ENCODE data around the gene TTC34.

Gene TTC34

DNA sequence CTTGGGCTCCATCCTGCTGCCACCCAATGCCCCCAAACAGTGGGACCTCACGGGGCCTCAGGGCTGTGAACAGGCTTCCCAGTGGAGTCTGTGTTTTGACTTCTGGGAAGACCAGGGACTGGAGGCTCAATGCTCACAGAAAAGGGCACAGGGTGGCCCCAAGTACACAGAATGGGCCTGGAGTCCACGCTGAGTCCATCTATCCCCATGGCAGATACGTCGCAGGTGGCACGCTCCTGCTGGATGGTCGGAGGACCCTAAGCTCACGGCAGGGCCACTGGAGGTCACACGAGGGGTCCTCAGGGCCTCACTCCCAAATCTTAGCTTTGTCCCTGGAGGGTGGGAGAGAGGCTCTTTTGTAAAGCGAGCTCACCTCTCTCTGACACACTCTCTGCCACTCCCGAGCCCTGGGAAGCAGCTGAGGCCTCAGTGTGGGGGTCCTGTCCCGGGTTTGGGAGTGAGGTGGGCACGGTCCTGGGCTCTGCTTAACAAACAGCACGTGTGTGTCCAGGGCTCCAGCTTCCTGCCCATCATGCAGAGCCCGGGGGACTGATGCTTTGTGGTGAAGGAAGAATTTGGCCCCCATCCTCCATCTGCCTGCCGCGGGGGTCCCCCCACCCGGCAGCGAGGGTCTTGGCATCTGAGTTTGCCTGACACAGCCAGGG is 27.2 kb upstream of the TTC34 start:
- no peak for DNase-seq

DNA sequence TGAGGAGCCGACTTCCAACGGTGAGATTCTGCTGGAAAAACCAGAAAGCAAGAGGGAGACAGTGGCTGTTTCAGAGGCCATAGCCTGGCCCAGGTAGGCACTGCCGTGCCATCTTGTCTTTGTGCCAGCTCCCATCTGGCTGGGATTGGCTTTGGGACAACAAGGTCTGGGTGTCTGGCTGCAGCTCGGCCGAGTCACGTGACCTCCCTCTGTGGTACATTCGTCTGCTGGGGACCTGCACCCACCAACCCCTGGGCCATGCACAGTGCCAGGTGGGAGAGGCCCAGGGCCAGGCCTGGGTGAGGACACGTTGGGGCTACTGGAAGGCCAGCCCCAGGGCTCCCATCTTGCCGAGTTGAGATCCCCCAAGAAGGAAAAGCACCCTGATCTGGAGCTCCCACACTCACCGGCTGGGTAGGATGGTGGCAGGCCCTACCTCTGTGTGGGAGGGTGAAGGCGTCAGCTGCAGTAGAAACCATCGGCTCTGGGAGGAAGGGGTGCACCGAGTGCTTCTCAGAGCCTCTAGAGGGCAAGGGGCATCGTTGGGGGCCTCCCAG is 25.3 kb upstream of the TTC34 start:
- DNase-seq, result no peak

DNA sequence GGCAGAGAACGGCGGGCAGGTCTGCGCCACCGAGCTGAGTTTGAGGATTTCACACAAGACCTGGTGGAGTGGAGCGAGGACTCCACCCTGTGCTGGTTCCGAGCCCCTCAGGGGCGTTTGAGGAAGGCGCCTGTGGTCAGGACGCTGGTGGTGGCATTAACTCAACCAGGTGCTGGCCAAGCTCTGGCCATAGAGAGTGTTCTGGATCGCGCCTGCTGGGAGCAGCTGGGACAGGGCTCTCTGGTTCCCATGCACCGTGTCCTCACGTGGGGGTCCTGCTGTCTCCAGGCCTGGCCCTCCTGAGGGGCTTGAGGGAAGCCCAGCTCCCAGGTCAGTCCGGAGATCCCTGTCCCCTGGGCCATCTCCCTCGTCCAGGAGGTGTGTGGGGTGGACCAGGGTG is 24.8 kb upstream of the TTC34 start:
- DNase-seq, result no peak

DNA sequence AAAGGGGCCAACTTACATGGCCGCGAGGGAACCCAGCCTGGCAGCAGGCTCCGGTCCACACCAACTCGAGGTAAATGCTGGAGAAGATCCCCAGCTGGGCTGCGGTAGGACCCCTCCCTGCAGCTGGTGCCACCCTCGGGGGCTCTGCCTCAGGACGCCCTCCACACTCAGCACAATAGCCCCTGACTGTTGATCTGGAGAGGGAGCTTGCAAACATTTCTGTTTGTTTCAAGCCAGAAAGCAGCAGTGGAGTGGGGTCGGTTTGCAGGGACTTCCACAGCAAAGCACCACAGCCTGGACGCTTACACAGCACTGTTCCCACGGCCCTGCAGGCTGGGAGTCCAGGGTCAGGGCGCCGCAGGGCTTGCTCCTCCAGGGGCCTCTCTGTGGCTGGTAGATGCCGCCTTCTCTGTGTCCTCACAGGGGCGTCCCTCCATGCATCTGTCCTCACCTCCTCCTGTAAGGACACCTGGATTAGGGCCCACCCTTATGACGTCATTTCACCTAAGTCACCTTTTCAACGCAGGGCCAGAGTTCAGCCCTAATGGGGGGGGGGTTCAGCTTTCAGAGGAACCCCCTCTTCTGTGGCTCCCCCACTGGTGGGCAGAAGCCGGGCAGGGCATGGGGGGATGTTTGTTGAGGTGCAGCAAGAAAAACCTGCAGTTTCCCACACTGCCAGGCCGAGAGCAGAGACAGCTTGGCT is 24.1 kb upstream of the TTC34 start:
- DNase-seq, result no peak

DNA sequence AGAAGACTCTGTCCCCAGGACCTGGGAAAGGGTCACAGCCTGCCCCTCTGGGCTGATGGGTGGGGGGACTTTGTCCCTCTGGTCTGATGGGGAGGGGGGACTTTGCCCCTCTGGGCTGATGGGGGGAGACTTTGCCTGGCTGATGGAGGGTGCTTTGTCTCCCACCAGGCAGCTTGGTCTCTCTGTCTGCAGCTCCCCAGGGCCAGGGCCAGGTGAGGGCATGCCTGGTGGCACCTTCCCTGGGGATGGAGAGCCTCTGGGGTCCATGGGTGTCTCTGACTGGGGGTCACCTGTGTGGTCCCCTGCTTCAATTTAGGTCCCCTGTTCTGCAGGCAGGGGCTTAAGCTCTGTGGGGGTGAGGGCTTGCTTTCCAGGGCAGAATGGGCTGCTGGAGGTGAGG is 23.5 kb upstream of the TTC34 start:
- no peak for DNase-seq

DNA sequence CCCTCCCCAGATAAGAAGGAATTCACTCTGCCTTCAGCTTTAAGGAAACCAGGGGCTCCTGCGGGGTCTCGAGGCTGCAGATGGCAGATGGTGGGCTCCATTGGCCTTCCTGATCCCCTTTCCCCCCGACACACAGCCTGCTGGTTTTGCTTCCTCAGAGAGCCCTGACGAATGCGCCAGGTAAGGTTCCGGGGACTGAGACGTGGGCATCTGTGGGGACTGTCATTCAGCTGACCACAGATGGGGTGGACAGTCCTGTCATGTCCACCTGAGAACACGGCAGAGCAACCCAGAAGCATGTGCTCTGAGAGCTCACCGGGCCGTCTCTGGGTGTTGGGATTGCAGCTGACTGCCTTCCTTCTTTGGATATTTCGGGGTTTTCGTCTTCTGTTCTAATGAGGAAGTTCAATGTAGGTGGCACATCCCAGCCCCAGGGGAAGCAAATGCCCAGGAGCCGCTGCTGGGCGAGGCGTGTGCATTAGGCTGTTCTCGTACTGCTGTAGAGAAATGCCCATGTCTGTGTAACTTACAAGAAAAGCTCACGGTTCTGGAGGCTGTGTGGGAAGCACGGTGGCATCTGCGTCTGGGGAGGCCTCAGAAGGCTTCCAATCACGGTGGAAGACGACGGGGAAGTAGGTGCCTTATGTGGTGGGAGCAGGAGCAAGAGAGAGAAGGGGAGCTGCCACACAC is 22.6 kb upstream of the TTC34 start:
- no peak for DNase-seq

DNA sequence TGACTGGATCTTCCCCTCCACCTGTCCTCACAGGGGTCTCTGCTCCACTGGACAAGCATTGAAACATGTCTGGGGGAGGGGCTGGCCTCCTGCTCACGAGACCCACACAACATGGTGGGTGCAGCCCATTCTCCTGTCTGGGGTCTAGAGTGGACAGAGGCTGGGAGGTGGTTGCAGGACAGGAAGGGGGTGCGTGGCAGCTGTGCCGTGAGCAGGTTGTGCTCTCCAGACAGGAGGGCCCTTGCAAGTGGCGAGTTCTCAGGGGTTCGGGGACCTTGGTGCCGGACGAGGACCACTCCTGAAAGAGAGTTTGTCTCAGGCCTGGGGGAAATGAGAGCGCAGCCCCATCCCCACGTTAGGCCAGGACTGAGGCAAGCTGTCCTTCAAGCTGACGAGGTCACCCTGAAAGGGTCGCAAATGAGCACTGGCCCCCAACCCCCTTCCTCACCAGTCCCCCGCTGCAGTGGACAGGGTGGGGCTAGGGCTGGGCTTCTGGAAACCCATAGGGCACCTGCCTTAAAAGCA is 21.2 kb upstream of the TTC34 start:
- DNase-seq, result no peak

DNA sequence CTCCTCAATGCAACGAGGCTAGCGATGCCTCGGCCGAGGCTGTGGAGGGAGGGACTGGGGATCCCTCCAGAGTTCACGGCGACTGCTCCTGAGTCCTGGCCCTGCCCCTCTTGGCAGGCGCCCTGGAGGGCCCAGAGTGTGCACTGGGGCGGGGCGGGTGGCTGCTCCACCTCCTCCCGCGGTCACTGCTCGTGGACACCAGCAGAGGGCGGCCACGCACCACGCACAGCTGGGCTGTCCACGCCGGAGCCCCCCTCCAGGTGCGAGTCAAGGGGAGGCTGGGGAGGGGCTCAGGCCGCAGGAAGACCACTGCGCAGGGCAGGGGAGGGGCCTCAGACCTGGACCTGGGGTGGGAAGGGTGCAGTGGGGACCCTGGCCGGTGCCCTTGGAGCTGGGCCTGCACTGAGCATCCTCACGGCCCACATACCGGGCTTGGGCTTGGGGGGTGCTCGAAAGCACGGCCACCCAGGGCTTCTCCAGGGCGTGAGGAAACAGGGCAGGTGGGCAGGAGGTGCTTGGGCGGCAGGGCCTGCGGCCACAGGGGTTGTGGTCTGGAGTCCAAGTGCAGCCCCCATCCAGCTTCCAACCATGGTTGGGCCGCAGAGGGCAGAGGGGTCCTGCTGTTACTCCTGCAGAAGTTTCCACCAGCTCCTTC is 20.6 kb upstream of the TTC34 start:
- no peak for DNase-seq

DNA sequence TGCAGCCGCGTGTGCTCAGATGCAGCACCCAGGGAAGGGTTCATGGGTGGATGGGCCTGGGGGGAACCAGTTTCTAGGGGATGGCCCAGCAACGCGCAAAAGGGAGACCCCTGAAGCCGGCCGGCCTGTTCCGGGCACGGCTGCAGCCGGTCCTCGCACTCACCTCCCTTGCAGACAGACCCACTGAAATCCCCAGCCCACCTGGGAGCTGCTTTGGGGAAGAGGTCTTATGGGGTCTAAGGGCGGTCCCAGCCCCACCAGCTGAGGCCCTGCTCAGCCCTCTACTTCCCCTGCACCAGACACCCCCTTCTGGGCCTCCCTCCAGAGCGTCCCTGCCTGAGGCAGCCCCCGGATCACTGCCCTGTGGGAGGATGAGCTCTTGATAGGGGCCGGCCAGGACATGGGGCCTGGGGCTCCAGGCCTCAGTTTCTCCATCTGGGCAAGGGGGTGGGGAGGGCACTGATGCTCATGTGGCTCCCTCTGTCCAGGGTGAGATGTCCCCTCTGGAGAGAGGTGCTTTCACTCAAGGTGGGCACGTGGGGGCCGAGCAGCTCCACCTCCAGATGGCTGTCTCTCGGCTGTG is 20.0 kb upstream of the TTC34 start:
- no peak for DNase-seq

DNA sequence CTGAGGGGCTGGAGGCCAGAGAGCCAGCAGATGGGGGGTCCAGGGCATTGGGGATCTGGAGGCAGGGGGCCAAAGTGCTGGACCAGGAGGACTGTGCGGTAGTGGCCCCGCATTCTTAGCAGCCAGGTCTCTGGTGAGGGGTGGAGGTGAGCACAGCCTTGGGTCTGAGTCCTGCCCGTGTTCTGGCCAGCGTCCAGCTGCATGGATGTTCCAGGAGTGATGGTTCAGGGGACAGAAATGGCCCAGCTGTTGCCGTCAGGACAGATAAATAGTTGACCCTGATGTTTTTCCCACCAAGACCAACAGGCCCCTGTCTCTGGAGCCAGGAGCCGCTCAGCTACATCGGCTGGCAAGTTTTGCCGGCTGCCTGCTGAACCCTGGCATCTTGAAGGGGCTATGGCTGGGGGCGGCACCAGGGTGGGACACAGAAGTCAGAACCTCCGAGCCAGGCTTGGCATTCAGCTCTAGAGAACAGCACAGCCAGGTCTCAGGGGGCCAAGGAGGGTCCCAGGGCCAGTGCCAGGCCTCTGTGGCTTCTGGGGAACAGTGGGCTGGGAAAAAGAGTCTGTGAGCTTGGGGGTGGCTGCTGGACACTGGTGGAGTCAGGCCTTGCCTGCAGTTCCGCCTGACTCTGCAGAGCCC is 19.4 kb upstream of the TTC34 start:
- DNase-seq, result no peak

DNA sequence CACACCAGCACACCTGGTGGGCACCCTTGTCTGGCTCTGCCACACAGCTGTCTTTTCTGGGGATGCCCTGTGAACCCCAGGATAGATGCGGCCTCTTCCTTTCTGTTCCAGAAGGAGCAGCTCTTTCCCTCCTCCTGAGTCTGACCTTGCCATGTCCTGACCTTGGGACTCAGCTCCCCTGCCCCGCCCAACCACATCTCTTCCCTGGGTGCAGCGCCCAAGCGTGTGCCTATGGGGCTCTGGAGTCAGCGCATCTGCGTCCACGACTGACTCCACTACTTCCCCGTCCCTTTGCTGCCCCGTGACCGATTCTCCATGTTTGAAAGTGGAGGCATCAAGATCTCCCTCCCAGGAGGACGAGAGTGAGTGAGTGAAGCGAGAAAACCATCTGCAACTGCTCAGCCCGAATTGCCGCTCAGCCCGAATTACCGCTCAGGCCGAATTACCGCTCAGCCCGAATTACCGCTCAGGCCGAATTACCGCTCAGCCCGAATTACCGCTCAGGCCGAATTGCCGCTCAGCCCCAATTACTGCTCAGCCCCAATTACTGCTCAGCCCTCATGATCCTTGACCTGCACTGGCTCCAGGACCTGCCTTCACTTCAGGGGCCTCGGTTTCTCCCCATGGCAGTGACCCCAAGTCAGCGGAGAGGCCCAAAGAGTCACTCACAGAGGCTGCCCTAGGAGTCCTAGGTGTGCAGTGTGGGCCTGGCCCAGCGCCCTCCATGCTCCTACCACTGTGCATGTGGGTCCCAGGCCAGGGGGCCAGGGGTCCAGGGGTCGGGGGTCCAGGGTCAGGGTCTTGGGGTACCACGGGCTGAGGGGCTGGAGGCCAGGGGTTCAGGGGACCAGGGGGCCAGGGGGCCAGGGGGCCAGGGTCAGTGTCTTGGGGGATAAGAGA is 18.6 kb upstream of the TTC34 start:
- no peak for DNase-seq

DNA sequence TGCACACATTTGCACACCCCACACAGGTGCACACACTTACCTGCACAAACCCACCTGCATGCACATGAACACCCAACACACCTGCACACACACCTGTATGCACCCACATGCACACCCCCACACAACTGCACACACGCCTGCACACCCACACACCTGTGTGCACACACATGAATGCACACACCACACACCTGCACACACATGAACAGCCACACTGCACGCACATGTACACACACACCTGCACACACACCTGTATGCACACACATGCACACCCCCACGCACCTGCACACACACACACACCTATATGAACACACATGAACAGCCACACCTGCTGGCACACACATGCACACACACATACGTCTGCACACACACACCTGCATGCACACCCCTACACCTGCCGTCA is 17.9 kb upstream of the TTC34 start:
- no peak for DNase-seq

DNA sequence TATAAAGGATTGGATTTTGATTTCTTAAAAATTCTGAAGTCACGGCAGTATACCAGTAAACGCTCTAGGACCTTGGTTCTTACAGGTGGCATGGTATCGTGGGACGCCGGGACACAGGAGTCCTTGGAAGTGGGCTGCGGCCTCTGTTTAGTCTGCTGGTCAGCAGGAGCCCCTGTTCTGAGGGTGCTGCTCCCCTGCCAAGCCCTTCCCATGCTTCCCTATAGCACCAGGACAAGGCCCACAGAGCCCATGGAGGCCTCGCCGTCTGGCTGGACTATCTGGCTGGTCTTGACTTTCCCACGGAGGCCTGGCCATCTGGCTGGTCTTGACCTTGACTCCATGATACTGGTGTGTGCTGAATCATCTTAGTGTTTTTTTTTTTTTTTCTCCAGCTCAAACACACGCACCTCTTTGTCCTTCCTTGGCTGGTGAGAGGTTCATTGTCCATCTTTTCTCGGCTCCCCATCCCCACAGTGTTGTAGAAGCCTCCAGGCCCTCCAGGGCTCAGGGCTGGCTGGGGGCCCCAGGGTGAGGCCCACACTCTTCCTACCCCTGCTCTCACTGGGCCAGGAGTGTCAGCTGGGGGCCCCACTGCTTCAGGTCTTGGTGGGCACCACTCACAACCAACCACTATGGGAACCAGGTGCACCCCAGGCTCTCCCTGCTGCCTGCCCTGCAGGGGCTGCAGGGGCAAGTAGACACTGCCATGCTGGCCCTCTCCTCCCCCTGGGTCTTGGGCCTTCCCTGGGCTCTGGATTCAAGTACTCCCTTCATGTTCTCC is 16.5 kb upstream of the TTC34 start:
- no peak for DNase-seq

DNA sequence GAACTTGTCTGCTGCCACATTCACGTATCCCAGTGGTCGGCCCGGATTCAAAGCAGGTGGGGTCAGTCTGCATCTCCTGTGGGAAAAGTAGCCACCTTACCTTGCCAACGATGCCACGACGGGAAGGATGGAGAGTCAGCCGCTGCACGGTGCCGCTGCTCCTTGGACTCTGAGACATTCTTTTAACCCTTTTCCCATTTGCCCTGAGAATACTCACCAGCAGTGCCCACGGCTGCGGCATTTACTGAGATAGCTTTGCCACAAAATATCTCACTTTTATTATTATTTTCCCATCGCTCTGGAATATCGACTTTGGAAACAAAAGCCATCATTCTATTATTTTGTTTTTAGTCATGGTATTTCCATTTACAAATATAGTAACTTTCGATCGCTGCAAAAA is 15.3 kb upstream of the TTC34 start:
- no peak for DNase-seq

DNA sequence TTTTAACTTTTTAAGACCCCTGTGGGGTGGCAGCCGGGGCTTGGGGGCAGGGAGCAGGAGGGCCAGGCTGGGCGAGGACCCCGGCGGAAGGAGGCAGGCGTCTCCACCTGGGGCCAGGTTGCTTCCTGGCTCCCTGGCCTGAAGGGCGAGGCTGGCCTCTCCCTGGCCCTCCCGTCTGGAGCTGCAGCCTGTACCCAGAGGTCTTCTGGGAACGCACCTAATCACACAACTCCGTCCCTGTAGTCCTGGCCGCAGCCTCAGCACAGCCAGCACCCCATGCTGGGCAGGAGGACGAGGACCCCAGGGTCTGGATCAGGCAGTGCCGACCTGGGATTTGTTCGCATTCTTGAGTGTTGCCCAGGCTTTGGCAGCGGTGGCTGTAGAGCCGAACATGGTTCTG is 14.1 kb upstream of the TTC34 start:
- no peak for DNase-seq

DNA sequence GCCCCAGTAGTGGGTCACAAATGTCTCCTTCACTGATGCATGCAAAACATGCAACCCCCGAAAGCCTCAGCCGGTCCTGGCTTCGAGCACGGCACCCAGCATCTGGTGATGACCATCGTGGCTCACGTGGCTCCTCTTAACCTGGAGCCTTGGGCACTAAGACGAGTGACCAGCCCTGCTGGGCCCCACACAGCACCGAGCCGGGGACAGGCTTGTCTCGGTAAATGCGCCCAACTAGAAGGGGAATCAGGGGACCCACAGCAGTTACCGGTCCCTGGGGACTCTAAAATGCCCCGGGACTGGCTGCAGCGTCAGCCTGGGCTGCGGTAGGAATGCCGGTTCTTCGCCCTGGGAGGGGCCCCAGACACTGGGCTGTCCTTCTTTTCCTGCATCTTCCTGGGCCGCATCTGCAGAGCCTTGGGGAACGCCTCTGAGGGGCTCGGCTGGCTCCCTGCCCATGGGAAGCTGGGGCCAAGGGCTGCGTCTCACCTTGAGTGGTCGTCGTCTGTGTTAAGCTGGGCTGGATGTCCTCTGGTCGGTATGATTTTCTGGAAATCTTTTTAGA is 13.1 kb upstream of the TTC34 start:
- DNase-seq, result no peak

DNA sequence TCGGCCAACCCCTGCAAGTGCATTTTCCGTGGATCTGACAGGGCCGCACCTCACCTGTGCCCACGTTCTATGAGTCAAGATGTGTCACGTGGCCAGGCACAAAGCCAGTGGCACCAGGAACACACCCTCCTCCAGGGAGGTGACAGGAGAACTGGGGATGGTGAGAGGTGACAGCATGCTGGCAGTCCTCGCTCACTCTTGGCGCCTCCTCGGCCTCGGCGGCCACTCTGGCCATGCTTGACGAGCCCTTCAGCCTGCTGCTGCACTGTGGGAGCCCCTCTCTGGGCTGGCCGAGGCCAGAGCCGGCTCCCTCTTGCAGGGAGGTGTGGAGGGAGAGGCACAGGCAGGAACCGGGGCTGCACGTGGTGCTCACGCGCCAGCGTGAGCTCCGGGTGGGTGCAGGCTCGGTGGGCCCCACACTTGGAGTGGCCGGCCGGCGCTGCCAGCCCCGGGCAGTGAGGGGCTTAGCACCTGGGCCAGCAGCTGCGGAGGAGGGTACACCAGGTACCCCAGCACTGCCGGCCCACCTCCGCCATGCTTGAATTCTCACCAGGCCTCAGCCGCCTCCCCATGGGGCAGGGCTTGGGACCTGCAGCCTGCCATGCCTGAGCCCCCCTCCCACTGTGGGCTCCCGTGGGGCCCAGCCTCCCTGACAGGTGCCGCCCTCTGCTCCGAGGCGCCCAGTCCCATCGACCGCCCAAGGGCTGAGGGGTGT is 11.6 kb upstream of the TTC34 start:
- no peak for DNase-seq

DNA sequence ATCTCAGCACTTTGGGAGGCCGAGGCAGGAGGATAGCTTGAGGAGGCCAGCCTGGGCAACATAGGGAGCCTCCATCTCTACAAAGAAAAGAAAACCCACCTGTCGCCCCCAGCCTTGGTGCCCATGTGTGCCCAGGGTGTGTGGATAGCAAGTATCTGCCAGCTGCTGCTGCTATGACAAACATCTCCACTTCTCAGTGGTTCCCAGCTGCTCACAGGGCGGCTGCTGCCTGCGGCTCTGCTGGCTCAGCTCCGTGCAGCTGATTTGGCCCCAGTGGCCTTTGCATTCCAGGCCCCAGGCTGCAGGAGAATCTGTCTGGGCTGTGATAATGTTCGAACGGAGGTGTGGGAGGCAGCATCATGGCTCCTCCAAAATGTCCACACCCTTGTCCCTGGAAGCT is 10.6 kb upstream of the TTC34 start:
- DNase-seq, result no peak

DNA sequence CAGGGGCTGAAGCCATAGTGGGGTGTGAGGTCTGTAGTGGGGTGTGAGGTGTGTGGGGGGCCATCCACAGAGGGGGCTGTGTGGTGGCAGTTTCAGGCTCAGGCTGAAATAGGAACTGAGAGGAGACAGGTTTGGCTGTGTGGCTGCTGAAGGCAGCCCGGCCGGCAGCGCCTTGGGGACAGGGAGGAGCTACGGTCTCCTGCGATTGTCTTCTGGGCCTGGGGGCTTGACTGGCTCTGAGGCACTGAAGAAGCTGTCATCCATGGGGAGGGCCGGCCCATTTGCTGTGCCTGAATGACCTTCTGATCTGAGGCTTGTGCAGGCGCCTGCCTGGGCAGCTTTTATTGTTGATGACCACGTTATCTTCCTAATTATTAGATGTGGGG is 10.0 kb upstream of the TTC34 start:
- DNase-seq, result no peak
